H9 (cell line): ENCODE results near the gene SLC47A1. TPM values are rescaled to one million over a fixed set of nuclear protein-coding genes. Genes with fewer than 3 reads are reported as not detected.

Experiments used
- DNase-seq: peaks from one replicate; pipeline ENCODE4 v3.0.0-alpha.2; 2017
- H2AFZ ChIP-seq: one replicate; pipeline ENCODE4 v1.6.1; 2013; ENCODE audit warnings: mild to moderate bottlenecking, low read length, control low read depth, moderate library complexity
- H2AK5ac ChIP-seq: 2 replicates; pipeline ENCODE4 v1.6.1; 2013; ENCODE audit warnings: low read length, control low read depth, mixed read lengths; ENCODE audit not compliant: insufficient read length
- H2BK120ac ChIP-seq: one replicate; pipeline ENCODE4 v1.6.1; 2013; ENCODE audit warnings: low read depth, mild to moderate bottlenecking, low read length, control low read depth, inconsistent platforms; ENCODE audit not compliant: poor library complexity, severe bottlenecking
- H2BK12ac ChIP-seq: 2 replicates; pipeline ENCODE4 v1.6.1; 2013; ENCODE audit warnings: low read length, control low read depth, mixed read lengths, low read depth; ENCODE audit not compliant: insufficient read length
- H2BK15ac ChIP-seq: 2 replicates; pipeline ENCODE4 v1.6.1; 2013; ENCODE audit warnings: low read depth, low read length, control low read depth
- H2BK20ac ChIP-seq: one replicate; pipeline ENCODE4 v1.6.1; 2013; ENCODE audit warnings: low read depth, mild to moderate bottlenecking, low read length, control low read depth, inconsistent platforms; ENCODE audit not compliant: poor library complexity, severe bottlenecking
- H2BK5ac ChIP-seq: 2 replicates; pipeline ENCODE4 v1.6.1; 2013; ENCODE audit warnings: low read length, control low read depth, mixed read lengths; ENCODE audit not compliant: insufficient read length
- H3K14ac ChIP-seq: 2 replicates; pipeline ENCODE4 v1.6.1; 2013; ENCODE audit warnings: low read length, control low read depth; ENCODE audit not compliant: insufficient read depth
- H3K18ac ChIP-seq: 2 replicates; pipeline ENCODE4 v1.6.1; 2013; ENCODE audit warnings: low read depth, mild to moderate bottlenecking, mixed read lengths, low read length, control low read depth; ENCODE audit not compliant: insufficient read length
- H3K23ac ChIP-seq: 2 replicates; pipeline ENCODE4 v1.6.1; 2013; ENCODE audit warnings: low read length, control low read depth, mixed read lengths, low read depth; ENCODE audit not compliant: insufficient read length
- H3K23me2 ChIP-seq: 2 replicates; pipeline ENCODE4 v1.6.1; 2013; ENCODE audit warnings: low read depth, mild to moderate bottlenecking, mixed read lengths, low read length, control low read depth; ENCODE audit not compliant: insufficient read length, poor library complexity, severe bottlenecking
- H3K27ac ChIP-seq: 2 replicates; pipeline ENCODE4 v1.5.1; 2013; ENCODE audit warnings: low read length, control low read depth, mixed read lengths, low read depth; ENCODE audit not compliant: insufficient read length
- H3K27me3 ChIP-seq: 2 replicates; pipeline ENCODE4 v1.6.1; 2013; ENCODE audit warnings: low read length, control low read depth, inconsistent platforms; ENCODE audit not compliant: insufficient read depth
- H3K4ac ChIP-seq: 2 replicates; pipeline ENCODE4 v1.6.1; 2013; ENCODE audit warnings: low read depth, mild to moderate bottlenecking, control low read depth, inconsistent platforms, low read length, moderate library complexity
- H3K4me1 ChIP-seq: 2 replicates; pipeline ENCODE4 v1.6.1; 2013; ENCODE audit warnings: low read length, control low read depth, inconsistent platforms; ENCODE audit not compliant: insufficient read depth
- H3K4me2 ChIP-seq: 2 replicates; pipeline ENCODE4 v1.6.1; 2013; ENCODE audit warnings: low read length, control low read depth, mixed read lengths; ENCODE audit not compliant: insufficient read length, insufficient read depth
- H3K56ac ChIP-seq: 2 replicates; pipeline ENCODE4 v1.6.1; 2013; ENCODE audit warnings: low read depth, mild to moderate bottlenecking, mixed read lengths, low read length, control low read depth; ENCODE audit not compliant: insufficient read length
- H3K79me1 ChIP-seq: 2 replicates; pipeline ENCODE4 v1.6.1; 2013; ENCODE audit warnings: low read depth, mild to moderate bottlenecking, moderate library complexity, low read length, control low read depth, inconsistent platforms; ENCODE audit not compliant: insufficient read depth, poor library complexity, severe bottlenecking
- H3K79me2 ChIP-seq: 2 replicates; pipeline ENCODE4 v1.6.1; 2013; ENCODE audit warnings: low read length, control low read depth, inconsistent platforms; ENCODE audit not compliant: insufficient read depth
- H3K9ac ChIP-seq: 2 replicates; pipeline ENCODE4 v1.6.1; 2013; ENCODE audit warnings: low read length, control low read depth, mixed read lengths; ENCODE audit not compliant: insufficient read length; ENCODE audit errors: extremely low read depth
- H3K9me3 ChIP-seq: one replicate; pipeline ENCODE4 v1.6.1; 2013; ENCODE audit warnings: low read depth, low read length, inconsistent platforms; ENCODE audit not compliant: control insufficient read depth
- H3T11ph ChIP-seq: one replicate; pipeline ENCODE4 v1.6.1; 2013; ENCODE audit warnings: mild to moderate bottlenecking, low read length, control low read depth, inconsistent platforms
- H4K20me1 ChIP-seq: one replicate; pipeline ENCODE4 v1.6.1; 2013; ENCODE audit not compliant: control insufficient read depth, insufficient read length, insufficient read depth
- H4K5ac ChIP-seq: 2 replicates; pipeline ENCODE4 v1.6.1; 2013; ENCODE audit warnings: low read depth, mild to moderate bottlenecking, mixed read lengths, low read length, control low read depth; ENCODE audit not compliant: insufficient read length
- H4K8ac ChIP-seq: replicated peaks from 2 replicates; pipeline ENCODE4 v1.6.1; 2013; ENCODE audit warnings: low read length, control low read depth, mixed read lengths, low read depth; ENCODE audit not compliant: insufficient read length
- H4K91ac ChIP-seq: 2 replicates; pipeline ENCODE4 v1.6.1; 2013; ENCODE audit warnings: low read depth, mild to moderate bottlenecking, moderate library complexity, mixed read lengths, low read length, control low read depth; ENCODE audit not compliant: insufficient read length
- H3K27ac Mint-ChIP-seq, 3 experiments: 2 replicates in 2 of 3; 3 replicates in 1 of 3; pipeline ENCODE4 v1.8.0; 2020 to 2021; ENCODE audit warnings: mixed read lengths in 3 of 3, mild to moderate bottlenecking in 1 of 3, moderate library complexity in 1 of 3
- H3K27me3 Mint-ChIP-seq: 2 replicates; pipeline ENCODE4 v1.8.0; 2021; ENCODE audit warnings: low read depth, mild to moderate bottlenecking, moderate library complexity, mixed read lengths
- H3K36me3 Mint-ChIP-seq, 3 experiments: 2 replicates in 2 of 3; 3 replicates in 1 of 3; pipeline ENCODE4 v1.8.0; 2020 to 2021; ENCODE audit warnings: low read depth in 3 of 3, mixed read lengths in 3 of 3; ENCODE audit not compliant: insufficient read depth in 1 of 3
- H3K4me1 Mint-ChIP-seq, 2 experiments: 2 replicates each; pipeline ENCODE4 v1.8.0; 2020; ENCODE audit warnings: mixed read lengths in 2 of 2
- H3K4me3 Mint-ChIP-seq, 2 experiments: 2 replicates in 1 of 2; 3 replicates in 1 of 2; pipeline ENCODE4 v1.8.0; 2020 to 2021; ENCODE audit warnings: mild to moderate bottlenecking in 2 of 2, mixed read lengths in 2 of 2, moderate library complexity in 1 of 2
- H3K9me3 Mint-ChIP-seq, 2 experiments: 2 replicates in 1 of 2; 3 replicates in 1 of 2; pipeline ENCODE4 v1.8.0; 2020; ENCODE audit warnings: mild to moderate bottlenecking in 2 of 2, mixed read lengths in 2 of 2, moderate library complexity in 1 of 2
- CTCF ChIP-seq: fragments of 200-600 bp; sonication (generic); conservative IDR thresholded peaks from 3 replicates; pipeline ENCODE4 v1.8.0; 2021; ENCODE audit warnings: antibody characterized with exemption, mild to moderate bottlenecking
- WGBS: extraction: QIAGEN DNeasy Blood & Tissue Kit; methylation state at CpG from one replicate; pipeline ENCODE4 v1.1.7; 2013; ENCODE audit warnings: missing lambda C conversion rate, low lambda C conversion rate, mixed read lengths; ENCODE audit not compliant: insufficient read length; ENCODE audit errors: extremely low coverage; 5-methylcytosine and 5-hydroxymethylcytosine counted together
- total RNA-seq: library from RNA; stranded (reverse); gene quantifications from 2 replicates; pipeline ENCODE4 v1.2.1, GENCODE V29; 2021

SLC47A1 gene
- total RNA-seq, 1 experiment from 2014 or later = 4.0 TPM

GRCh38 chr17:19537111-19537510, 3.5 kb downstream of the SLC47A1 start:
- Histone ChIP-seq H2BK15ac (no peak overlapping the region), H3K4ac (no peak overlapping the region), H3K18ac (no peak overlapping the region), H2AK5ac (no peak overlapping the region), H3K23me2 (peaks cover 7% of the 10 kb centered on the region), H3T11ph (no peak overlapping the region), H4K20me1 (peaks cover 3% of the 10 kb centered on the region), H4K91ac (no peak overlapping the region), H3K23ac (no peak overlapping the region), H2BK5ac (no peak overlapping the region), H3K14ac (no peak overlapping the region), H2AFZ (no peak overlapping the region), H4K5ac (no peak overlapping the region), H2BK20ac (no peak overlapping the region), H3K79me2 (no peaks in the 10 kb centered on the region), H3K4me2 (no peak overlapping the region), H4K8ac (no peak overlapping the region), H3K56ac (no peak overlapping the region), H3K27me3 (peaks cover 16% of the 10 kb centered on the region; the same call in 1 of the 2 replicates), H3K9me3 (no peaks in the 10 kb centered on the region), H3K9ac (no peak overlapping the region), H3K4me1 (no peaks in the 10 kb centered on the region), H3K27ac (no peak overlapping the region), H2BK120ac (no peak overlapping the region), H3K79me1 (no peaks in the 10 kb centered on the region), H2BK12ac (no peak overlapping the region)
- no peak overlapping the region for H3K4me3 Mint-ChIP-seq
- H3K9me3 Mint-ChIP-seq = no peaks in the 10 kb centered on the region; a peak in 1 of 5 replicates
- no peak for TF ChIP-seq CTCF
- WGBS = no CpG with 5 or more reads among the region's 6 CpGs
- H3K27ac Mint-ChIP-seq = peak overlapping the region in 1 of 3 experiments; percentile 41; a peak in 1 of 7 replicates
- H3K36me3 Mint-ChIP-seq = no peaks in the 10 kb centered on the region
- no peak for DNase-seq
- peaks cover 41% of the 10 kb centered on the region for H3K27me3 Mint-ChIP-seq
- peaks cover 26 to 40% of the 10 kb centered on the region in 2 experiments for H3K4me1 Mint-ChIP-seq
